Stimulated activated CD8-positive, alpha-beta memory T cell treated with anti-CD3 and anti-CD28 coated beads, Interleukin-12 subunit alpha, Interleukin-12 subunit beta, amount 100 ng/mL, for 24 hours (primary cell): ENCODE measurements around the gene ASL.
"Not testable (repeated sequence)": the region's sequence is repeated elsewhere in the genome, so short reads cannot be mapped to it uniquely, and the experiment has no call there.

ENCODE experiments used
- DNase-seq: peaks from one replicate; pipeline ENCODE4 v3.0.0-alpha.2; 2020; ENCODE audit errors: extremely low read depth

Gene ASL

DNA sequence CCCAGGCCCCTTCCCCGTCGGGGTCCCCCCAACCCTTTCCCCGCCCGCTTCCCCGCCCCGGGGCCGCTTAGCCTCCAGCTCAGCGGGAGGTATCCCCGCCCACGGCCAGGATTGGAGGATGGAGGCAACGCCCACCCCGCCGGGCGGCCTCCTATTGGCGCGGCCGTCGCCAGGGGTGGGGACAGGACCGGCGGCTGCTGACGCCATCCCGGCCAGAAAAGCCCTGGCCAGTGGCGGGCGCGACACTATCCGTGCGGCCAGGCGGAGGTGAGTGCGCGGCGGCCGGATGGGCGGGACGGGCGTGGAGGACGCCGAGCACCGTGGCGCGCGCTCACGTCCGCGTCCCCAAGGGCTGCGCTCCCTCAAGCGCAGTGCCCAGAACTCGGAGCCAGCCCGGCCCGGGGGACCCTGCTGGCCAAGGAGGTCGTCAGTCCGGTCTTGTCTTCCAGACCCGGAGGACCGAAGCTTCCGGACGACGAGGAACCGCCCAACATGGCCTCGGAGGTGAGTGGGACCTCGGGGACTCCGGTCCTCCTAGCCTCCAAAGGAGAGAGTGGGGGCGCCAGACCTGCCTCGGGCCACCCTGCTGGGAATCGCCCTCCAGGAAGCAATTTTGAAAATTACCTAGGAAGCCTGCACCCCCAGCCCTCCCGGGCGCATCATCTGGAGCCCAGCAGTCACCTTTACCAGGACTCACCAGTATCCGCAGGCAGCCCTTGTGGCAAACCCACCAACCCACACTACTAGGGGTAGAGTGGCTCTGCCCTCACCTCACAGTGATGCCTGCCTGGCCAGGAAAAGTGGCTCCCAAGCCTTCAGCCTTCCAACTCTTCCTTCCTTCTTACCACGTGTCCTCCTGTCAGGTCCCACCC is at the start of gene ASL:
ASL (plus strand) TSS at position 230 of the 872 bp plus-strand sequence; CDS start at position 493, 263 bp downstream.
- DNase-seq = peak; percentile 73

DNA sequence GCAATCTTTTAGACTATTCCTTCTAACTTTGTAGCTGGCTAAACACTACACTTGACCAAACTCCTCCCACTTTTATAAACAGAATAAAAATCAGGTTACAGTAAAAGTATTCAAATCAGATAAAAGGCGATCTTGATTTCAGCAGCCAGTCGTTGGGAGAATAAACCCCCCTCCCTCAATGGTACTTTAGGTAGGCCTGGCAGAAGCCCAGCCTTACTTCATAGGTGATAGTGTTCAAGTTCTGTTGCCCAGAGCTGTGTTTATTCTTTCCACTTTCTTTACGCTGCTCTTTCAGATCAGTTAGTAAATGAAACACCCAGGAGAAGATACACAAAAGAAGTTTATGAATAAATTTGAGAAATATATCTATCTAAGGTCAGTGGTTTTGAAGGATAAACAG is 47.3 kb upstream of the ASL start:
- not testable (repeated sequence) for DNase-seq

DNA sequence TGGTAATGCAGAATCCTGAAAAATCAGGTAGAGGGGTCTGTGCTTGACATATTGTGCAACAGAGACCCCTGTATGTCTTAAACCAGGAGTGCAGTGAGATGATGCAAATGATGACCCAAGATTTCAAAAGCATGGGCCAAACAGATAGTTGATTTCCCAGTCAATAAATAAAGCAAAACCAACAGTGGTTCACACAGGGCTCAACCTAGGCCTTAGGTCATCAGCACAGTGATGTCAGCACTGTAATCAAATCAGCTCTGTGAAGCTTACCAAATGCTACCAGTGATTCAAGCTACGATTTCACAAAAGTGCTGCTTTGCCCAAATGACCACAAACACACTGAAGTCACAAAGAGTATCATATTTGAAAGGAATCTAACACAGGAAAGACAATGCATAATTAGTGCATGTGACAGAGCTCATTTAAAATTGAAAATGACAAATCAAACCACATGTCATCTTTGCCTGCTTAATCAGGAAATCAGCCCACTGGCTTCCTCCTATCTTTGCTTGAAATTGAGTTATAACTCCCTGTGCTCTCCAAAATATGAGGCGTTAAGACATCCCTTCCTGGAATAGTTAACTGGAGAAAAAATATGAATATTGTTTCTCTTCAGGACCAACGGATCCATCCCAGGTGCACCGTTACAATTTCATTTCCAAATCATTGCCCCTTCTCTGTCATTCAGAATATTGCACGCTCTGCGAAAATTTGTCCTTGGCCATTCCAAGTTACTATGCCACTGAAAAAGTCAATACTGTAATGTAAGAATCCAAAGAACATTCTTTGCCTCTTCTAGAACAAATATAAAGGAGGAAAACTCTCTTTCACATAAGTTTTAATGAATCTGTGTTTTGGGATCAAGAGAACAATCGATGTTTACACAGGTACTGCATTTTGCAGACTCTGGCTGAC is 41.9 kb upstream of the ASL start:
- DNase-seq = no peak

DNA sequence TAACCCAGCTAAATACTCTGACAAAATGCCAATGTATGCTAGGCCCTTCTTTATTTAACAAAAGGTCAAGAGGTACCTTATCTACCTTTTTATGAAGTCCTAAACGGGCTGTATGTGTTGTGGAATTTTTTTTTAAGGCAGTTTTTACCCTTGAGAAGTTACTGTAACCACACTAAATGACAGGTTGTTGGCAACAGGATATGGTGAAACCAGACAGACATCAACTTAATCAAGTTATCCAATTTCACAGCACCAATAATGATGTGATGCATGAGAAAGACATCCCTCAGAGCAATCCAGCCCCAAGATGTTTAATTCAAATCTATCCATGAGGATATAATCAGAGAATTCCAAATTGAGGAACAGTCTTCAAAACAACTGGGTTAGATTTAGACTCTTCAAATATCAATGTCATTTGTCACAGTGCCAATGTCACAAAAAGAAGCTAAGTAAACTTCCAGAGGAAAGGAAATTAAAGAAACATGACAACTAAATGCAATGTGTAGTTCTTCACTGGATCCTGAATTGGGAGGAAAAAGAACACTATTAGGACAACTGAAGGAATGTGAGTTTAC is 41.1 kb upstream of the ASL start:
- not testable (repeated sequence) for DNase-seq

DNA sequence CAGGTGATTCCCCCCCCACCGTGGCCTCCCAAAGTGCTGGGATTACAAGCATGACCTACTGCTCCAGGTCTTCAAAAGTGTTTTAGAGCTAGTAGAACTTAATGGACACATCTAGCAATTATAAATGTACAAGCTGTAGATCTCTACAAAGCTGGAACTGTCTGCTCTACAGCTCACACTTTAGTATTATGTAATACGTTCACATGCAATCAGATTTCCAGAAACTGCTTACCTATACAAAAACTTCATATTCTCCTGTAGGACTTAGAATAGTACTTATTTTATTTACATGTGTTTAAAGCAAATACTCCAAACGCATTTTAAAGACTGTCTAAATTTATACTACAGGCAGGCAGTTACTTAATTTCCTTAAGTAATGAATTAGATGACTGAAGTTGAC is 39.2 kb upstream of the ASL start:
- no peak for DNase-seq

DNA sequence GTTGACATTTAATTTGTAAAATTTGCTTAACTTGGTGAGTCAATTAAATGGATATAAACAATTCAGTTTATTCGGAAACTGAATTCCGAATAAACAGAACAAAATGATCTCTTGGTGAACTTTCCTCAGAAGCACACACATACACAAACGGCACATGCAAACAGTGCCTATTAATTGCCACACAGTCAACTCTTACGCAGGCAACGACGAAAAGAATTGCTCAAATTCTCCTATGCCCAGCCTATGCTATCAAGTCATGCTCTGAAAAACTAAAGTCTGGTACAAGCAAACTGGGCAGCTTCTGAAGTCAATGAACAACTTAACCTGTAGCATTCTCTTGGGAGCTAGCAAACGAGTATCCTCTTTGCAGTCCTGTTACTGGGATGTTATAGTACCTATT is 38.8 kb upstream of the ASL start:
- DNase-seq = no peak

DNA sequence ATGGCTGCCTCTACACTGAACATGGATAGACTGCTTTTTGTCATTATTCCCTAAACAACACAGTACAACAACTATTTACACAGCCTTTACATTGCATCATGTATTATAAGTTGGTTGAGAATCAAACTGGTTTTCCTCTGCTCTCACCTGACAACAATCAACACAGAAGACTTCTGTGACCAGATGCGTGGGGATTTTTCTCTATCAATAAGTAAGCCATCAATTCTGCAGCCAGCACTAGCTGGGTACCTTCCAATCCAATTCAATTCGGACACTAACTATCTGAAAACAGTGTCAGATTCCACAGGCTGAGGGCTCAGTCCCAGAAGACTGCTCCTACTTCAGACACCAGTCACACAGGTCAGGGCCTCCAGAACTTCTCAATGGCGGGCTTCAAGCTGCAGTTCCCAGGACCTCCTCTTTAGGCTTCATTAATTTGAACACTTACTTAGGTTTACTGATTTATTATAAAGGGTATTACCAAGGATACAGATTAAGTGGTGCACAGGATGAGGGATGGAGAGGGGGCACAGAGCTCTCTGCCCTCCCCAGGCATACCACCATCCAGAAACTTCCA is 36.4 kb upstream of the ASL start:
- DNase-seq = no peak

DNA sequence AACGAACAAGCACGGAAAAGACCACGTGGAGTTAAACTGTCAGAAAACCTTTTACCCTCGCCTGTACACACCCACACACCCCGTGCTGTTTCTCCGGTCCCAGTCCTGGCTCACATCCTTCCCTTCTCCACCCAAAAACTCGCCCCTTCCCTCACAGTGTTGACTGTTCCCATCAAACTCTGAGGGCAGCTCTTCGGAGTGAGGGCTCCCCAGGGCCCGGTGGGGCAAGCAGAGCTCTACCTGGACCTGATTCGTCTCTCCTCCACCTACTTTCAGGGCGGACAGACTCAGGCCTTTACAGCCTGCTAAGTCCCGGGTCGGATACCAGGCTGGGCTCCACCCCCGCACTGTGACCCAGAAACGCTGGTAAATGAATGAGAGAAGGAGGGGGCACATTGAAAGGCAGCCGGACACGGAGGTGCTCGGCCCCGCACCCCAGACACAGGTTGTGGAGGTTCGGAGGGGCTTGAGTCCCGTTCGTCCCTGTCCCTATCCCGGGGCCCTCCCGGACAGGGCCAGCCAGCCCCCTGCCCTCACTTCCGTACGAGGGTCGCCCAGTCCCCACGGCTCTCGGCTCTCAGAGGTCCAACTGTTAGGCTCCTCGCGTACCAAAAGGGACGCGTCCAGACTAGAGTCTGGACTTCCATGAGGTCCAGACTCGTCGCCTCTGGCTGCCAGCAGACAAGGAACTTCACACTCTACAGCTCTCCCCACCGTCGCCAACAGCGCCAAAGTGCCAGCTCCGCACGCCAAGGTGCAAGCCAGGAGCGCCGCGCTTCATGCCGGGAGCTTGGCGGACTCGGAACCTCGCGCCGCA is 31.7 kb upstream of the ASL start:
- DNase-seq = no peak

DNA sequence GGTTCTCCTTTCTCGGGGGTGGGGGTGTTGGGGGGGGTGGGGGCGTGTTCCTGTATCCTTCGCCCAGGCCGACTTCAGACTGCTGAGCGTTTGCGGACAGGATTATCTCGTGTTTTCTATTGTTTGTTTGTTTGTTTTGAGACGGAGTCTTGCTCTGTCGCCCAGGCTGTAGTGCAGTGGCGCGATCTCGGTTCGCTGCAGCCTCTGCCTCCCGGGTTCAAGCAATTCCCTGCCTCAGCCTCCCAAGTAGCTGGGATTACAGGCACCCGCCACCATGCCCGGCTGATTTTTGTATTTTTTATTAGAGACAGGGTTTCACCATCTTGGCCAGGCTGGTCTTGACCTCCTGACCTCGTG is 31.1 kb upstream of the ASL start:
- DNase-seq = not testable (repeated sequence)

DNA sequence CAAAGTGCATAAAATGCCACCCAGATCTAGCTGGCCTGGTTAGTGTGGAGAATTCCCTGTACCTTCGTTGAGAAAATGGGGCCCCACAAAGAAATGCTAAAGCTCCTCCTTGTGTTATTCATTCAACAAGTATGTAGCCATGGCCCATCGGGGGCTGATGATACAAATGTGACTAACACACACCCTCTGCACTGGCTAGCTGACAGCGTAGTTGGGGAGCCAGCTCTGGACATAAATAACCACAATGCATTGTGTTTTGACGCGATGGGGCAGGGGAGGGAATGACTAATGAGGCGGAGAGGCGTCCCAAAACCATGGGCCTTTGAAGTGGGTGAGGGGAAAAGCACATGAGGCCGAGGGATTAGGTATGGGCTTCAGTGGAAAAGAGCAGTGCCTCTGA is 28.2 kb upstream of the ASL start:
- no peak for DNase-seq

DNA sequence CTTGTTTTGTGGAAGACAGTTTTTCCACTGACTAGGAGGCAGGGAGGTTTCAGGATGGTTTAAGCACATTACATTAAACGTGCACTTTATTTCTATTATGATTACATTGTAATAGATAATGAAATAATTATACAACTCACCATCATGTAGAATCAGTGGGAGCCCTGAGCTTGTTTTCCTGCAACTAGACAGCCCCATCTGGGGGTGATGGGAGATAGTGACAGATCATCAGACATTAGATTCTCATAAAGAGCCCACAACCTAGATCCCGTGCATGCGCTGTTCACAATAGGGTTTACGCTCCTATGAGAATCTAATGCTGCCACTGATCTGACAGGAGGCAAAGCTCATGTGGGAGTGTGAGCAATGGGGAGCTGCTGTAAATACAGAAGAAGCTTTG is 25.7 kb upstream of the ASL start:
- DNase-seq = not testable (repeated sequence)

DNA sequence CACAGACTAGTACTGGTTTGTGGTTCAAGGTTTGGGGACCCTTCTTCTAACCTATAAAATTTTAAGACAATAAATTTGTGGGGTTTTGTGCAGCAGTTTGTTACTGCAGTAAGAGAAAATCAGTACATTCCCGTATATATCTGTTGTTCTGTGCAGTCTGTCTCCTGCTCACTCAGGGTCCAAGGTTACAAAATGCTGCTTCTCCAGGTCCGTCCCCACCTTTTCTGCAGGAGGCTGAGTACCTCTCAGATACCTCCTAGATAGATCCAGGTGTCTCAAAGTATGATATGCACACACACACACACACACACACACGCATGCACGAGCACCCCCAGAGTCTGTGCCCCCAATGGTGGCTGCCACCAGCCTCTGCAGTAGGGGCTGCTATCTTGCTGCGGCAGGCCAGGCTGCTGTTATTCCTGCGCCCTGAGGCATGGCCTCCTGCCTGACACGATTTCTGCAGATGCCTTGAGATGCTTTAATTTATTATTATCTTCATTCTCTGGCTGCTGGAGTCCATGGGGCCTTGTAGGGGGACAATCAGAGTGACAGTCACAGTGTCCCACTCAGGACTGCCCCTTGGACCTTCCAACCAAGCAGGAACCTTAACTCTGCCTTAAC is 25.2 kb upstream of the ASL start:
- DNase-seq = no peak

DNA sequence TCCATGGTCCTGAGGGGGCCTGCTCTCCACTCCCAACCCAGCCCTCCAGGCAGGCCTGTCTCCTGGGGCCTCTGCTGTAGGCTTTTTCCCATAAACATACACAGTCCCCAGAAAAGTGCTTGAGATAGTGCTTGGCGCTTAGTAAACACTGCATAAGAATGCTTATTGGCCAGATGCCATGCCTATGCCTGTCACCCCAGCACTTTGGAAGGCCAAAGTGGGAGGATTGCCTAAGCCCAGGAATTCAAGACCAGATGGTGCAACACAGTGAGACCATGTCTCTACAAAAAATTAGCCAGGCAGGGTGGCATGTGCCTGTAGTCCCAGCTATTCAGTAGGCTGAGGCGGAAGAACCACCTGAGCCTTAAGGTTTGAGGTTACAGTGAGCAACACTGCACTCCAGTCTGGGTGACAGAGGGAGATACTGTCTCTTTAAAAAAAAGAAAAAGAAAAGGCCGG is 24.6 kb upstream of the ASL start:
- DNase-seq = no peak

DNA sequence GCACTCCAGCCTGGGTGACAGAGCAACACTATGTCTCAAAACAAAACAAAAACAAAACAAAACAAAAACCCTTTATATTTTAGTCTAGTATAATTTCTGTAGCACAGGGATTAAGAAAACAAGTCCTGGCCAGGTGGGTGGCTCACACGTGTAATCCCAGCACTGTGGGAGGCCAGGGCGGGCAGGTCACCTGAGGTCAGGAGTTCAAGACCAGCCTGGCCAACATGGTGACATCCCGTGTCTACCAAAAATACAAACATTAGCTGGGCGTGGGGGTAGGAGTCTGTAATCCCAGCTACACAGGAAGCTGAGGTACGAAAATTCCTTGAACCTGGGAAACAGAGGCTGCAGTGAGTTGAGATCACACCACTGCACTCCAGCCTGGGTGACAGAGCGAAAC is 23.2 kb upstream of the ASL start:
- DNase-seq = no peak

DNA sequence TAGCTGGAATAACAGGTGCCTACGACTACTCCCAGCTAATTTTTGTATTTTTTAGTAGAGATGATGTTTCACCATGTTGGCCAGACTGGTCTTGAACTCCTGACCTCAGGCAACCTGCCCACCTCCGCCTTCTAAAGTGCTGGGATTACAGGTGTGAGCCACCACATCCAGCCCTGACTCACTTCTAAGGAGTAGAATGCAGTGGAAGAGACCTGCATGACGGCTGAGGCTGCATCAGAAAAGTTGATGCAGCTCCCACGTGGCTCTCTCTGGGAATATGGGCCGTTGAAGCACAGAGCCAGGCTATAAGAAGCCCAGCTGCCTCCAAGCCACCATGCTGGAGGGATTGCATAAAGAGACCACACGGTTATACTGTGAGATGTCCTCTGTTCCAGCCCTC is 21.6 kb upstream of the ASL start:
- DNase-seq = no peak

DNA sequence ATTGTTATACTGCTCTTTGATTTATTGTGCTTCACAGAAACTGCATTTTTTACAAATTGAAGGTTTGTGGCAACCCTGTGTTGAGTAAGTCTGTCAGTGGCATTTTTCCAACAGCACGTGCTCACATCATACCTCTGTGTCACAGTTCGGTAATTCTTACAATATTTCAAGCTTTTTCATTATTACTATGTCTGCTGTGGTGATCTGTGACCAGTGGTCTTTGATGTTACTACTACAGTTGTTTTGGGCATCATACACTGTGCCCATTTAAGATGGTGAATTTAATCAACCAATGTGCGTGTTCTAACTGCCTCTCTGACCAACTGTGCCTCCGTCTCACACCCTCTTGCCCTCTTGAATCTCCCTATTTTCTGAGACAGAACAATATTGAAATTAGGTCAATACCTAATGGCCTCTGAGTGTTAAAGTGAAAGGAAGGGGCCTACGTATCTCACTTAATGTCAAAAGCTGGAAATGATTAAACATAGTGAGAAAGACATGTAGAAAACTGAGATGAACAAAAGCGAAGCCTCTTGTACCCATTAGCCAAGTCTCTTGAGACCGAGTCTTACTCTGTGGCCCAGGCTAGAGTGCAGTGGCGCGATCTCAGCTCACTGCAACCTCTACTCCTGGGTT is 20.2 kb upstream of the ASL start:
- DNase-seq = no peak

DNA sequence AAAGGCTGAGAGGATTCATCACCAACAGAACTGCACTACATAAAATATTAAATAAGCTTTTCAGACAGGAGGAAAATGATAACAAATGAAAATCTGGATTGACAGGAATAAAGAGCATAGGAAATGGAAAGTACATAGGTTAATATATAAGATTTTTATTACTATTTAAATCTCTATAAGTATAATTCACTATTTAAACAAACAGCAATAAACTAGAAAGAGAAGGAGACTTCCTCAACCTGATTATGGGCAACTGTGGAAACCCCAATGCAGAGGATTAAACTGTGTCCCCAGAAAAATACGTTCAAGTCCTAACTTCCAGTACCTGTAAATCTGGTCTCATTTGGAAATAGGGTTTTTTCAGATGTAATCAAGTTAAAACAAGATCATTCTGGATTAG is 14.8 kb upstream of the ASL start:
- DNase-seq = no peak

DNA sequence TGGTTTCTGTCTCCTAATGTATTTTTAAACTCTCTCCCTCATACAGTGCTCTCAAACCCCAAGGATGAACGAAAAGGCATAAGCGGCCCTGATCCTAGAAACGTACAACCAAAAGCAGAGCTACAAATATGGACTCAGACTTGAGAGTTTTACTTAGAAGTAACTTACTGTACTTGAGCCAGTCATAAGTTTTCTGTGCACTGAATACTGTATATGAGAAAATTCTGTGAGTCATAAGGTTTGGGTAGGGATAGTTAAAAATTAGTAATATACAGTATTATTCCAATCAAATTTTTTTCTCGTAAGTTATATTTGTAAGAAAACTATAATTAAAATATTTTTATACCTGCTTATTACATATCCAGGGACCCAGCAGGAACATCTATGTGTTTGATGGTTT is 5.9 kb upstream of the ASL start:
- no peak for DNase-seq

DNA sequence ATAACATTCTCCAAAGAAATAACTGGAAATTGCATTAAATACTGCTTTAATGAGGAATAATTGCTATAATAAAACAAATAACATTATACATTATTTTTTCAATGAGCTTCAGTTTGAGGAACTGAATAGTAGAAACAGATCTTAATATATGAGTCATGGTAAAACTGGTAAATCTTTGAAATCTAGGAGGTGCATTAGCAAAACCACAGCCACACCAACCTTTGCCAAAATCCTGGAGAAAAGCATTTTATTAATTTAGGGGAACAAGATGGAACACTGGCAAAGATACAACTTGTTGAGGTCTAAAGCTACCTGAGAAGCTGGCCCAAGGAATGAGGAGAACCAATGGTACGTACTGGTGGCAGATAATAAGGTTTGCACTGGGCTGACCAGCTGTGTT is 5.4 kb upstream of the ASL start:
- no peak for DNase-seq

DNA sequence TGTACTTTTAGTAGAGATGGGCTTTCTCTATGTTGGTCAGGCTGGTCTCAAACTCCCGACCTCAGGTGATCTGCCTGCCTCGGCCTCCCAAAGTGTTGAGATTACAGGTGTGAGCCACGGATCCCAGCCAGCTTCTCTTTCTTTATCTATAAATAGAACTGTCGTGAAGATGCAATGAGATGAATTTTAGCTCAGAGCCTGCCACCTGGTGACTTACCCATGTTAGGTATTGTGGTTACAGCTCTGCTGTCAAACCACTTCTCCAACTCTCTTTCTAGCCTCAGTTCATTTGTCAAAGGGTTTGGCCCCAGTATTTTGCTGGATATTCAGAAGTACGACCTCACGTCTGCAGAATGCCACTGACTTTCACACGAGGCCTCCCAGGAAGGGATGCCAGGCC is 3.4 kb upstream of the ASL start:
- DNase-seq = not testable (repeated sequence)
